ENCODE data around the gene SLC29A2. TPM values are rescaled to one million over a fixed set of nuclear protein-coding genes. Genes with fewer than 3 reads are reported as not detected.
A peak's percentile ranks its signal among the peaks of the same experiment; 100 is the strongest.

Gene SLC29A2
- polyA plus RNA-seq, 1 experiment: 0.16 TPM

- Histone ChIP-seq H3K27ac (ENCODE audit: low read depth, low read length) (peak within 1 kb of the TSS; percentile 68), H3K27me3 (ENCODE audit: control insufficient read depth, insufficient read depth, low read length) (no peaks in the 10 kb centered on the region), H3K9me3 (ENCODE audit: control insufficient read depth, insufficient read depth, low read length) (peaks cover 3% of the 10 kb centered on the region; the same call in 1 of the 2 replicates), H3K4me3 (ENCODE audit: low read depth, low read length) (peak within 1 kb of the TSS; percentile 94)
- TF ChIP-seq CTCF (IDR thresholded peaks at IDR 0.05; ENCODE audit: low read depth, low read length): no peak
- peak; percentile 83 for DNase-seq (ENCODE audit: low read depth, low spot score)
- CTCF ChIA-PET: interaction anchor here (1.1 kb wide), 2 partner anchors 36 to 39 kb away, joined by 5 to 14 read pairs; no protein-coding TSS in a partner anchor
- POLR2A ChIA-PET: interaction anchor here (0.5 to 2.0 kb wide), 11 partner anchors 9 to 501 kb away, joined by 3 to 10 read pairs (median 3); partner anchors contain the start of genes CD248, RIN1 and YIF1A
These were observed 23.9 kb downstream of the SLC29A2 start, which contains the start of gene B4GAT1 for GRCh38 chr11:66347425-66348276. Gene B4GAT1 (minus strand): TSS chr11:66347629. CDS start chr11:66347545, 84 bp downstream.

GRCh38 chr11:66346476-66347424 lies 24.8 kb downstream of the SLC29A2 start:
- CTCF ChIA-PET: interaction anchor here (0.5 to 1.9 kb wide), 2 partner anchors 62 to 65 kb away, joined by 3 to 5 read pairs; no protein-coding TSS in a partner anchor
- DNase-seq (ENCODE audit: low read depth, low spot score): no peak
- H3K4me3 ChIP-seq (ENCODE audit: low read depth, low read length): peak overlapping the region; percentile 94
- POLR2A ChIA-PET: interaction anchor here (1.2 to 2.0 kb wide), 3 partner anchors 10 to 34 kb away, joined by 3 to 10 read pairs (median 5); partner anchors contain the start of genes CD248 and RIN1
- TF ChIP-seq CTCF (IDR thresholded peaks at IDR 0.05; ENCODE audit: low read depth, low read length): no peak
- peaks cover 3% of the 10 kb centered on the region; the same call in 1 of the 2 replicates for H3K9me3 ChIP-seq (ENCODE audit: control insufficient read depth, insufficient read depth, low read length)
- peak overlapping the region; percentile 65 for H3K27ac ChIP-seq (ENCODE audit: low read depth, low read length)
- H3K27me3 ChIP-seq (ENCODE audit: control insufficient read depth, insufficient read depth, low read length): no peaks in the 10 kb centered on the region

GRCh38 chr11:66345316-66345649 lies 26.3 kb downstream of the SLC29A2 start:
- DNase-seq (ENCODE audit: low read depth, low spot score): no peak
- TF ChIP-seq CTCF (IDR thresholded peaks at IDR 0.05; ENCODE audit: low read depth, low read length): no peak
- Histone ChIP-seq H3K27me3 (ENCODE audit: control insufficient read depth, insufficient read depth, low read length) (no peaks in the 10 kb centered on the region), H3K27ac (ENCODE audit: low read depth, low read length) (no peak overlapping the region), H3K9me3 (ENCODE audit: control insufficient read depth, insufficient read depth, low read length) (peaks cover 3% of the 10 kb centered on the region; the same call in 1 of the 2 replicates), H3K4me3 (ENCODE audit: low read depth, low read length) (peak overlapping the region; percentile 99)
- POLR2A ChIA-PET: interaction anchor here (0.6 to 2.1 kb wide), 4 partner anchors 9 to 176 kb away, joined by 3 to 13 read pairs (median 4); partner anchors contain the start of genes CD248 and RIN1
- CTCF ChIA-PET: interaction anchor here (0.8 to 2.1 kb wide), 9 partner anchors 9 to 93 kb away, joined by 3 to 12 read pairs (median 4); partner anchors contain the start of genes MRPL11 and RIN1

- peaks cover 3% of the 10 kb centered on the region; the same call in 1 of the 2 replicates for H3K9me3 ChIP-seq (ENCODE audit: control insufficient read depth, insufficient read depth, low read length)
- no peaks in the 10 kb centered on the region for H3K27me3 ChIP-seq (ENCODE audit: control insufficient read depth, insufficient read depth, low read length)
- ChIA-PET POLR2A (interaction anchor here (0.6 to 2.1 kb wide), 6 partner anchors 9 to 175 kb away, joined by 3 to 13 read pairs (median 4); partner anchors contain the start of genes CD248, RIN1 and YIF1A), CTCF (interaction anchor here (0.8 to 2.1 kb wide), 11 partner anchors 9 to 94 kb away, joined by 3 to 12 read pairs (median 4); partner anchors contain the start of genes MRPL11 and RIN1)
- H3K4me3 ChIP-seq (ENCODE audit: low read depth, low read length): peak within 1 kb of the TSS; percentile 99
- peak; percentile 87 for DNase-seq (ENCODE audit: low read depth, low spot score)
- H3K27ac ChIP-seq (ENCODE audit: low read depth, low read length): peak within 1 kb of the TSS; percentile 65
- TF ChIP-seq CTCF (IDR thresholded peaks at IDR 0.05; ENCODE audit: low read depth, low read length): peak; percentile 13
These were observed 26.8 kb downstream of the SLC29A2 start, which contains the start of gene BRMS1 for GRCh38 chr11:66344550-66345315. Gene BRMS1 (minus strand): TSS chr11:66345104. CDS start chr11:66342234, 2,870 bp downstream.
